NCI-H774 (cell line): ENCODE measurements around the gene TRIP12.
"Not testable (repeated sequence)": the region's sequence is repeated elsewhere in the genome, so short reads cannot be mapped to it uniquely, and the experiment has no call there.

Experiments
- DNase-seq: peaks from one replicate; lab custom pipeline; 2025; lab: John Stamatoyannopoulos, UW

Gene TRIP12

GRCh38 chr2:229921892-229922448 lies at the start of gene TRIP12:
Gene TRIP12 (minus strand): TSS chr2:229922009. CDS start chr2:229880079, 41,930 bp downstream.
- DNase-seq, result peak; percentile 88

- DNase-seq, result no peak
Measured at GRCh38 chr2:229971298-229971790, 49.5 kb upstream of the TRIP12 start.

DNA sequence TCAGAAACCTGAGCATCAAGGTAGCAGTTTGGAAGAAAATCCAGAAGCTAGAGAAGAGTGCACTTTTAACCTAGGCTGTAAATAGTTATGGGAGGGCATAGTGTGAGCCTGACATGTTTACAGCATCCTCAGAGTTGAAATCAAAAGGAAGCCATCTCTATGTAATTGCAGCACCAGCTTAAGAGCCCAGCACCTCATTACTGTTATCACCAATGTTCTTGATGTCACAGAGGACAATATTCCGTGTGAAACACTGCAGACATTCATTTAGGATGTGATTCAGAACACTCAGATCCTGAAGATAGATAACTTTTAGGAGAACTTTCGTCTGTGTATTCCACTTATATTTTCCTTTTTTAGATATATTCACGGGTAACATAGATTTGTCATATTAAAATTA lies 48.6 kb upstream of the TRIP12 start:
- DNase-seq, result no peak

DNA sequence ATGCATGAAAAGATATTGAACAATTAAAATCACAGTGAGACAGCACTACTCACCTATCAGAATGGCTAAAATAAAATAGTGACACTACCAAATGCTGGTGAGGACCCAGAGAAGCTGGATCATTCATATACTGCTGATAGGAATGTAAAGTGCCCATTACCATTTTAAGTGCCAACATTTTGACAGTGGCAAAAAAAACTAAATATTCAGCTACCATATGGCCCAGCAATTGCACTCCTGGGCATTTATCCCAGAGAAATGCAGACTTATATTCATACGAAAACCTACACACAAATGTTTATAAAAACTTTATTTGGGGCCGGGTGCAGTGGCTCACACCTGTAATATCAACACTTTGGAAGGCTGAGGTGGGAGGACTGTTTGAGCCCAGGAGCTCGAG lies 48.1 kb upstream of the TRIP12 start:
- DNase-seq, result no peak

GRCh38 chr2:229963596-229963995 lies 41.8 kb upstream of the TRIP12 start:
- DNase-seq, result not testable (repeated sequence)

GRCh38 chr2:229956491-229956890 lies 34.7 kb upstream of the TRIP12 start:
- DNase-seq, result no peak

- no peak for DNase-seq
Measured at GRCh38 chr2:229955663-229956062, 33.9 kb upstream of the TRIP12 start.

DNA sequence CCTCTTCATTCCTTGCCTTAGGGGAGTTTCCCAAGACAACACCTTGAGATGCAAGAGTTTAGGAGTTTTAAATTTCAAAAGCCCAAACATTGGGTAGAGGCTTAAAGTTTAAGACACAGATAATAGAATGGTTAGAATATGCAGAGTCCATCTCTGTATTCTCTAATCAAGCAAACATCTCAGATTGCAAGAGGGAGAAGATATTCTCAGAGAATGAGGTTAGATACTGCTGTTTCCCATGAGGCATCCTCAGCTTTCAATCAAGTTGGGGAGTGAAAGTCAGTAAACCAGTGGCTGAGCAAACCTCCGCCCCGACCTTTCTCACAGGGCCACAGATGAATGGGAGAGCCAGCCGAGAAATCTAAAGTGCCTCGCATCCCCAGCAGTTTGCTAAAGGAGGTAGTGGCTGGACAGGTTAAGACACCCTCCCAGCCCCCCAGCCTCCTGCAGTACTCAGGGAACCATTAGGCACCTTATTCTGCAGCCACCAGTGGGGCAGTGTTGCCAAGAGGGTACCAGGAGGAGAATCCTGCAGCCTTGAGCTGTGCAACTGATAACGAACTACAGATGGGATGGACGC lies 30.5 kb upstream of the TRIP12 start:
- DNase-seq, result no peak

DNA sequence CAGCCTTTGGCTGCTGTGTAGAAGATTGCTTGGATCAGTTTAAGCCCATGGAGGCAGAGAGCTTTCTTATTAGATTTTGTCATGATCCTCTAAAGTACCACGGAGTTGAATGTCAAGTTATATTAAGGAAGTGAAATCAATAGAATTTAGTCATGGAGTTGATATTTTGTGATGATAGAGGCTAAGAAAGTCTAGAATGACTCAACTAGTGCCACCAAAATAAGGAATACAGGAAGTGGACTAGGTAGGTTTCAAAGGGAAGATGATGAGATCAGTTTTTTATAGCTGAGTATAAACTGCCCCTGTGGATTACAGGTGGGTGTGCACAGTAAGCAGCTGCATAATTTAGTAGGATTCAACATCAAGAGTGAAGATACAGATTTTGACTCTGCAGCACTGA lies 25.7 kb upstream of the TRIP12 start:
- DNase-seq, result no peak

DNA sequence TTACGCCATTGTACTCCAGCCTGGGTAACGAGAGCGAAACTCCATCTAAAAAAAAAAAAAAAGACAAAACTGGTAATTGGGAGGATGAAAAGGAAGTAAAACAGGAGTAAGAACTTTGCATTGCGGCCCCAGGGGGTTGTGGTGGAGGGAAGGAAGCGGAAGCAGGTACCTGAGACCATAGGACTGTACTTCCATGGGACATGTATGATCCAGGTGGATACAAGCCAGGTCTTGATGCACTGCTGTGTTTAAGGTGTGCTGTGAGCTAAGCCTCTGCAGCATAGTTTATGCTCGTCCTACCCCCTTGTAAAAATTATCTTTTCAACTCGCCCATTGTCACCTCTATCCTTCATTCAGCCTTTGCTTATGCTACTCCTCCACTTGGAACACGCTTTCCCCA lies 24.2 kb upstream of the TRIP12 start:
- DNase-seq, result no peak

GRCh38 chr2:229943770-229944449 lies 22.1 kb upstream of the TRIP12 start:
- no peak for DNase-seq

DNA sequence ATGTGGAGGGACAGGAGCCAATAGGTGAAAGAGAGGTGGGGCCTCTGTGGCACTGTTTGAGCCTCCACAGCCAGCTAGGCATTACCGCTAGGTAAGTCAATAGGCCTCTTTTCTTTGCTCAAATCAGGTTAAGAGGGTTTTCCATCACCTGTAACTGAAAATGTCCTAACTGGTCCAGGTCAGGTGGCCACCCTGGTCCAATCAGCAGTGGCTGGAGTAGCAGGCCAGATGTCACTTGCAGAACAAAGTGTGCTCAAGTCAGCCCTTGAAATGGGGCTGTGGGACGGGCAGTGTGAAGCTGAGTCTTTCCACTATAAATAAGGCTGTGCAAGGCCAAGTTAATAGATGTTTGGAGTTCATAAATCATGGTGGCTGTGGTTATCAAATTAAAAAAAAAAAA lies 21.4 kb upstream of the TRIP12 start:
- DNase-seq, result no peak

GRCh38 chr2:229942671-229943070 lies 20.9 kb upstream of the TRIP12 start:
- DNase-seq, result no peak

DNA sequence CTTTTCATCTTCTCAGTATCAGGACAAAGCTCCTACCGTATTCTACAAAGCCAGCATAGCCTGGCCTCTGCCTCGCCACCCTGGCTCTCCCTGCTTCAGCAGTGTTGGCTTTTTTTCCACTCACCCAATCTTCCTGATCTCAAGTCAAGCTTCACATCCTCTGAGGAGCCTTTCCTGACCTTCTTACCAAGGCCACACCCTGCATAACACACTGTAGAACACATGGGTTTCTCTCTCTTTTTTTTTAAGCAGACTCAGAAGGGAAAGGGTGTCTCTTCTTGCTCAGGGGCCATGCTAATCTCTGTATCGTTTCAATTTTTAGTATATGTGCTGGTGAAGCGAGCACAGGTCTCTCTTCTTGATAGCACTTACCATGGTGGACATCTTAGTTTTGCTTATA lies 15.7 kb upstream of the TRIP12 start:
- no peak for DNase-seq

DNA sequence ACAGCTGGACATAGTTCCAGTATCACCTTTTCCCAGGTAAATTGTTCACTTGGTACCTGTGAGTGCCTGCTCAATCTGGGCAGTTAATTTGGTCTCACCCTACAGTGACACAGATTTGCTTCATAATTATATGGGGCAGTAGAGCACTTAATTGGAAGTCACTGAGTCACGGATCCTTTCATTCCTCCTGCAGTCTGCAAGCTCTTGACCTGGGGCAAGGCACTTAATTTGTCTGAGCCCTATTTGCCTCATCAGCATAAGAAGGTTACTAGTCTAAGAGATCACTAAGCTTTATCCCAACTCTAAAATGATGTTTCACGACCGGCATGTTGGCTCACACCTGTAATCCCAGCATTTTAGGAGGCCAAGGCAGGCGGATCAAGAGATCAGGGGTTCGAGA lies 9.4 kb upstream of the TRIP12 start:
- peak; percentile 20 for DNase-seq

DNA sequence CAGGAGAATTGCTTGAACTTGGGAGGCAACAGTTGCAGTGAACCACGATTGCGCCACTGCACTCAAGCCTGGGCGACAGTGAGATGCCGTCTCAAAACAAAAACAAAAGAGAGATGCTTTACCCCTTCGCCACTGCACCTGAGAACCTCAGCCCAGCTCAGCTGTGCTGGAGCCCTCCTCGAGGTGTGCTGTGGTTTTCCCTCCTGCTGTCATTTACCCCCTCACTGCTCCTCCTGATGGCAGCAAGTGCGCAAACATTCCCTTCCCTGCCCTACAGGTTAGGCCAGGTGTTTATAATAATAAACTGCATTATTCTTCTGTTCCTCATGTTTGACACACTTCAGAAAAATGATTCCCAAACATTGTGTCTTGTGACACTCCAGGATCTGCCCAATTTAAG lies 8.8 kb upstream of the TRIP12 start:
- DNase-seq, result no peak

GRCh38 chr2:229927817-229928321 lies 6.1 kb upstream of the TRIP12 start:
- no peak for DNase-seq

- no peak for DNase-seq
Measured at GRCh38 chr2:229925201-229925600, 3.4 kb upstream of the TRIP12 start.

DNA sequence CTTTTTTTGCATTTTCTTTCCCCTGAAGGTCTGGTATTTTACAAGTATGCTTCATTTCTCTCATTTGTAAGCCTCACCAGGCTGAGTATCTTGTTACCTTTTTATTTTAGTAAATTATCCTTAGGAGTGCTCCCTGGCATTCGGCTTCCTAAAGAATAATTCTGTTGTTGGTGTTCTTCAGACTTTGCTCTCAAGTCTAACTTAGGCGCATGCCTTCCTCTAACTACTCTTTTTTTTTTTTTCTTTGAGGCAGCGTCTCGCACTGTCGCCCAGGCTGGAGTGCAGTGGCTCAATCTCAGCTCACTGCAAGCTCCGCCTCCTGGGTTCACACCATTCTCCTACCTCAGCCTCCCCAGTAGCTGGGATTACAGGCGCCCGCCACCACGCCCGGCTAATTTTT lies 2.7 kb upstream of the TRIP12 start:
- DNase-seq, result not testable (repeated sequence)

DNA sequence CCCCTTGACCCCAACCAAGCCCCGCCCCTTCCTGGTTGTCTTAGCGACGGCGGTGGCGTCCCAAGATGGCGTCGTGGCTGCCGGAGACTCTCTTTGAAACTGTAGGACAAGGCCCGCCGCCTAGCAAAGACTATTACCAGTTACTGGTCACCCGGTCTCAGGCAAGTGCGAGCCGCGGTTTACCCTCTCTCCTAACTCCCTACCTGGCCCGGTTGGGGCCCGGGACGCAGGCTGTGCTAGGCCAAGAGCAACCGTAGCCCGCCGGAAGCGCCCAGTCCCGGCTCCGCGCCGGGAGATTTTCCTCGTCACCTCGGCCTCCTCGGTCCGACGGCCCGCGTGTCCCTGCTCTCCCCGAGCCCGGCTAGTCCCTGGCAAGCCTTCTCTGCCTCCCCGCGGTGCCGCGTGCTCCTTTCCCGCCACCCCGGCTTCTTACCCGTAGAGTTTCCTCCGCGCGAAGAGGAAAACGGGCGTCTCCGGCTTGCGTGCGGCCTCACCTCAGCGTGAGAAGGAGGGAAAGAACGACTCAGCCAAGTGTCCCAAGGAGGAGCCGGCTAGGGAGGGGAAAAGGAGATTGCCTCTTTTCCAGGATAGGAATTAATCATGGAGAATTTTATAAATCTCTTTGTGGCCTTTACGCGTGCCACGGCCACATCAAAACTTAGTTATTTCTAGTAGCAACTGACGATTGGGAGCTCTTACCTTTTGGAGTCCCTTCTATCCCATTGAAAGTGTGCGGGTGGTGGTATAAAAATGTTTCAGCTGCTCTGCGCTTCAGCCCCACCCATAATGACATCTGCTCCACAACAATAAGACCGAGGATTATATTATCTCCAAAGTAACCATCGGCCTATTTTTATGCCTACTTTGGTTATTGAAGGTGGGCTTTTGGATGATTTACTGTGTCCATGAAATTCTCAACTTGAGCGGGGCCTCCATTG lies 909 bp upstream of the TRIP12 start, which contains the start of gene FBXO36:
FBXO36 (plus strand) TSS at position 55 of the 938 bp plus-strand sequence; CDS start at position 66, 11 bp downstream.
- DNase-seq, result peak; percentile 86

- DNase-seq, result peak; percentile 62
Measured at GRCh38 chr2:229921101-229921891, 513 bp downstream of the TRIP12 start.
